ENCODE results near the gene DMAP1.

The DMAP1 gene

GRCh38 chr1:44228218-44228617, 14.9 kb downstream of the DMAP1 start:
- no peak for DNase-seq

DNA sequence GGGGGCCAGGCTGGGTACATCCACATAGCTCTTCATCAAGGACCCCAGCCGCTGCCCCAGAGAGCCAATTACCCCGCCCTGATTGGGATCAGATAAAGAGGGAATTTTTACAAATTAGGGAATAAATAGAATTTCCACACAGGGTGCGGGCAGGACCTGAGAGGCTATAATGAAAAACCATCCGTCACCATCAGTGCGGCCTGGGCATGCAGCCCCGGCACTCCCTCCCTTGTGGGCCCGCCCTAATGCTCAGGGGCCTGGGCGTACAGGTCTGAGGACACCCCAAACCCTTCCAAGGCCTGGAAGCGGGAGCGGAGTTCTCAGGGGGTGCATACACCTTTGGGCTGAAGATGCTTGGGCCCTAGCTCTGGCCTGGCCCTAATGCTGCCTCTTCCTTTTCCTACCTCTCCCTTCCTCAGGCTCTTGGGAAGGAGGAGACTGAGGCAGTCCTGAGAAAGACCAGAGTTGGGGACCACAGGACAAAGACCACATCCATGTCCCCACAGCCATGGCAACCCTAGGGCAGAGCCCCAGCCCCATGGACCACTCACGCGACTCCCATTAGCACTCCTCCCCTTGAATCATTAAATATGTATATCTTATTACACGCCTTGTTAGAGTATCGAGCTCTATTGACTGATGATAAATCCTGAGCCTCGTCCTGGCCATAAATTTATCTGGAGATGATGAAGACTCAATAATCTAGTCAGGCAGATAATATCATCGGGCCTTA, 16.3 kb downstream of the DMAP1 start:
- DNase-seq, result no peak

DNA sequence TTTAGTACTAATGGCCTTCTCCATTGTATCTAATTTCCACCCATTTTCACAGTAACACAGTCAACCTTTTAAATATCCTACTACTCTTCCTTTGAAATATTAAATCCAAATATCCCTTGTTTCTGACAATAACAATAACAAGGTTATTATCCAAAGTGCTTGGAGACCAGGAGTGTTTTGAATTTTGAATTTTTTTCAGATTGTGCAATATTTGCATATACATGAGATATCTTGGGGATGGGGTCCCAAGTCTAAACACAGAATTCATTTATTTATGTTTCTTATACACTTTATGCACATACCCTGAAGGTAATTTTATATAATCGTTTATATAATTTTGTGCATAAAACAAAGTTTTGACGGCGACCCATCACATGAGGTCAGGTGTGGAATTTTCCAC, 17.5 kb downstream of the DMAP1 start:
- no peak for DNase-seq

GRCh38 chr1:44233593-44233992, 20.3 kb downstream of the DMAP1 start:
- DNase-seq, result no peak

- DNase-seq, result no peak
These were observed 22.5 kb downstream of the DMAP1 start for GRCh38 chr1:44235808-44236207.

GRCh38 chr1:44236490-44237272, 23.4 kb downstream of the DMAP1 start:
- DNase-seq, result no peak

GRCh38 chr1:44237721-44238457, 24.6 kb downstream of the DMAP1 start:
- no peak for DNase-seq

DNA sequence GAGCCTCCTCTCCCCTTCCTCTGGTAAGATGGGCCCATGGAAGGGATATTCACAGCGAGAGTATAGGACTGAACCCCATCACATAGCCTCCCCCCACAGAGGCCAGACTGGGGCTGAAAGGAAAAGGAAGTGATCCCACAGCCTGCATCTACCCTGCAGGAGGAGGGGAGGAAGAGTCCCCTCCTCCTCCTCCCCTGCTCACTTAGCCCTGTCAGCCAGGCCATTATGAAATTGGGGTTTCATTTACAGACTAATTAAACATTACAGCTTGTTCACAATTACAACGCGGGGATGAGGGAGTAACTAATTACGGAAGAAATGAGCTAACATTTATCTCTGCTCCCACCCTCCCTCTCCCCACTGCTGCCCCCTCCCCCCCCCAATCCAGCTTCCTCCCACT, 25.4 kb downstream of the DMAP1 start:
- DNase-seq, result no peak

- DNase-seq, result no peak
These were observed 26.2 kb downstream of the DMAP1 start for GRCh38 chr1:44239331-44239960.

DNA sequence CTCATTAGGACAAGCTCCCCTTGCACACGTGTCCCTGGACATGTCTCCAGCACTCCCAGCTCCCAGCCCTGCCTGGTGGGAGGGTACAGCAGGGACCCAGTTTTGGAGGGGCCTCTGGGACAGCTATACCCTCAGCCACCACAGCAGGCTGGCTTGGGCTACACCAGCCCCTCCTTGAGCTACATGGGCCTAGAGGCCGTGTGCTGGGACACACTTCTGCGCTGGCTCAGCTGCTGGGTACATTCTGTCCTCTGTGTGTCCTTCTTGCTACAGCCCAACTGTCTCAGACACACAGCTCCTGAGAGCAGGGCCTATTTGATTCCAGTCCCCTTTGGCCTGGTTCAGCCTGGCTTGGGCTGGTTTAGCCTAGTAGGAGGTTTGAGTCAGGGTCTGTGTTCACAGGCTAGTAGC, 26.7 kb downstream of the DMAP1 start:
- DNase-seq, result no peak

- DNase-seq, result no peak
These were observed 27.8 kb downstream of the DMAP1 start for GRCh38 chr1:44240802-44241671.

- no peak for DNase-seq
These were observed 29.5 kb downstream of the DMAP1 start for GRCh38 chr1:44242746-44243145.

GRCh38 chr1:44243782-44244495, 30.7 kb downstream of the DMAP1 start:
- no peak for DNase-seq

DNA sequence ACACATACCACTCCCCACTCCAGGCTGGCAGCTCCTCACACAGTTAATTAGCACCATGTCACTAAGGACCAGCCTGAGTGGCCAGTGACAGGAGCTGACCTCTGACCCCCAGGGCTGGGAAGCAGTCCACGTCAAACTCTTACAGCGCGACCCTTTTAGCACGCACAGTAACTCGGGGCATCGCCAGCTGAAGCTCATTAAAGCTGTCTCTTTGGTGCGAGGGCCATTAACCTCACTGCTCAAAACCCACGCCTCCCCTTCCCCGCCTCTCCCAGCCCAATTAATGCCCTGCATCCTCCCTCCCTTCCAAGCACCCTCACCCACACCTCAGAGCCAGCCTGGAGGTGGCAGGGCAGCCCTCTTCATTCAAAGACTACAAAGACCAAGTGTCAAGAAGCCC, 31.7 kb downstream of the DMAP1 start:
- no peak for DNase-seq

DNA sequence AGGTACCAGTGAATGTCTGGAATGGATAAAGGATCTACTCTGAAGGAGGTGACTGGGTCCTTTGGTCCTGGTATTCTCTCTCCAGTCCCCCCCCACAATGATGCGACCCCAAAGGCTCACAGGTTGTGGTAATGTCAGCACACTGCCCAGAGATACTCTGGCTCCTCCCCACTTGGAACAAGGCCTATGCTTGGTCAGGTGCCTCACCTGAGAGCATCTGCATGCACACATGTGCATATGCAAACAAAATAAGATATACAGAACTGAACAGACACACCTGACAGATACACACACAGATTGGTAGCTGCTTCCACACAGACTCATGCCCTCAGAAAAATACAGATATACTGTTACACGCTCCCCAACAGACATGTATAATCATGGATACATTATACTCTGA, 33.5 kb downstream of the DMAP1 start:
- DNase-seq, result no peak

DNA sequence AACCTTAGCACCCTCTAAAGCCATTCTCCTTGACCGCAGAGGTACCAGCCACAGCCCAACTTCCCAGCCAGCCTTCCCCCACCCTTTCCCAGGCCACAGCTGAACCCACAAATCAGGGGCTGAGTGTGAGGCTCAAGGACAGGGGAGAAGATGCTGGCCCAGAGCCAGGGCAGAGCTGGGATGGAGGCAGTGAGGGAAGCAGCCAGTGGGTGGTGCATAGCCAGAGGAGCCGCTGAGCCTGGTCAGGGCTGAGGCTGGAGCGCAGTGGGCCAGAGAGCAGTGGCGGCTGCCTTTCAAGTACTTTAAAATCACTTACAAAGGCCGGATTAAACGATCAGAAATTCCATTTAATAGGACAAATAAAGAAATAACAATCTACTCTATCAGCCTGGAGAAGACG, 36.3 kb downstream of the DMAP1 start:
- DNase-seq, result no peak

DNA sequence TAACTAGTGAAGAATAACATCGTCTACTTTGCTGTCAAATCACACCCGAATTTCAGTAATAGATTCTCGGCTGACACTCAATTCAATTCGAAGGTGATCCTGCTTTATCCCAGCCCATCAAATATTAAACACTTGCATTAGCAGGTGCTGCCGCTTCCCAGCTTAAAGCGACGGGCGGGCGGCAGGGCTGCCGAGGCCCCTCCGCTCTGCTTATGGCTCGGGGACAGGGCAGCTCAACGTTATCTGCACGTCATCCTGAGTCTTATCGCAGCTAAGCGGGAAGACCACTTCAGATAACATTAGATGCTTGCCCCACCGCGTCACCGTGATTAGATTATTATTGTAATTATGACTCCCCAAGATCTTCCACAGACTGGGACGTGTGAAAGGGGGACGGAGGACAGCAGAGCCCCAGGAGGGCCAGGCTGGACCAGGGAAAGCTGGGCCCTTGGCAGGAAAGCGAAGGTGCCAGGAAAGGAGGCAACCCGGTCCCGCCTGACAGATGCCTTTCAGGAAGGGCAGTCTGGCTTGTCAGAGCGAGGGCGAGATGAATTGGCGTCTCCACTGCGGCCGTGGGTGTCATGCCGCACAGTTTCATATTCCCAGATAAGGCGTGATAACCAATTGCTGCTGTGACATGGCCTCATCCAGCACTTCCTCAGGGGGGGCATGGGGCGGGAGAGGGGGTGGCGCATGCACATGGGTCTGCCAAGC, 37.0 kb downstream of the DMAP1 start:
- no peak for DNase-seq

DNA sequence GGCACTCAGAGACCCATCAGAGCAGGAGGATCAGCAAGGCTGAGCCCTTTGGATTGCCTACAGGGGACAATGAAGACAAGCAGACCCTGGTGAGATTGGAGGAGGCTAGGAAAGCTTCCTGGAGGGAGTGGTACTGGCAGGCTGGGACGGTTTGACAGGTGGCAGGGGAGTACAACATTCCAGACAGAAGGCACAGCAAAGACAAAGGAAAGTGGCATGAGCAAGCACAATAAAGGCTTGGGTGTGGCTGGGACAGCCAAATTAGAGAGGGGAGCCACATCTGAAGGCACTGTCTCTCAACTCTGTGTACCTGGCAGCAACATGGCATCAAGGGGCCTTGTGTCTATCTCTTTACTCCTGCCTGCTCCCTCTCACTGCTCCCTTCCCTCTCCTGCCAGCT, 38.2 kb downstream of the DMAP1 start:
- no peak for DNase-seq

DNA sequence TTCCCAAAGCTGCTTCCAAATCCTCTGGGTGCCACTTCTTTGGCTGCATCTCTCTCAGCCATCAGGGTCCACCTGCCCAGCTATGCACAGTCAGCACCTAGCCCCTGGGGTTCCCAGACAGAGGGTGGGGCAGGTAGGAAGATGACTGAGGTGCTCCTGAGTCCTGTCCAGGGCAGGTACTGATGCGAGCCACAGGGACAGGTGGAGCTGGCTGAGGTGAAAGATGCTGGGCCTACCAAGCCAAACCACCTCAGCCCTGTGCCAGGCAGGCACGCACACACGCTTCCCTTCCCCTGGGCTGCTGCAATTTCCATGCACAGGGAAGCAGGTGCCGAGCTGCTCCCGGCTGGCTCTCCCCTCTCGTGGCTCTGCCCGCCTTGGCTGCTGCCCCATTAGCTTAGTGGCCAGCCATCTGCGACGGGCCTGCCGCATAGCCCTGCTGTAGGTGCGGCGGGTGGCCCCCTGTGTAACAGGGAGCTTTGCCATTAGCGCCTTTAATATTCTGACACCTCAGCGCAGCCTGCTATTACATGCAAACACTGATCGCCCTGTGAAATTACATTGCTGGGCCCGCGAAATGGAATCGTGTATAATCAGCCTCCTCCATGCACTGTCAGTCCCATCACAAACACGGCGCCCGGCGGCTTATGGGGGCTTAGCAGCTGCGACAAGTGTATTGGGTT, 38.9 kb downstream of the DMAP1 start:
- DNase-seq, result no peak

- DNase-seq, result no peak
These were observed 41.2 kb downstream of the DMAP1 start for GRCh38 chr1:44254392-44254910.

Measured in GOT3 (cell line).